ENCODE measurements around the gene RAD23B.
A peak's percentile ranks its signal among the peaks of the same experiment; 100 is the strongest.

RAD23B gene

GRCh38 chr9:107363516-107364152 lies 80.6 kb downstream of the RAD23B start:
- peak; percentile 31 for DNase-seq (ENCODE audit: extremely low read depth, low read depth)
- TF ChIP-seq, protein P1, sequence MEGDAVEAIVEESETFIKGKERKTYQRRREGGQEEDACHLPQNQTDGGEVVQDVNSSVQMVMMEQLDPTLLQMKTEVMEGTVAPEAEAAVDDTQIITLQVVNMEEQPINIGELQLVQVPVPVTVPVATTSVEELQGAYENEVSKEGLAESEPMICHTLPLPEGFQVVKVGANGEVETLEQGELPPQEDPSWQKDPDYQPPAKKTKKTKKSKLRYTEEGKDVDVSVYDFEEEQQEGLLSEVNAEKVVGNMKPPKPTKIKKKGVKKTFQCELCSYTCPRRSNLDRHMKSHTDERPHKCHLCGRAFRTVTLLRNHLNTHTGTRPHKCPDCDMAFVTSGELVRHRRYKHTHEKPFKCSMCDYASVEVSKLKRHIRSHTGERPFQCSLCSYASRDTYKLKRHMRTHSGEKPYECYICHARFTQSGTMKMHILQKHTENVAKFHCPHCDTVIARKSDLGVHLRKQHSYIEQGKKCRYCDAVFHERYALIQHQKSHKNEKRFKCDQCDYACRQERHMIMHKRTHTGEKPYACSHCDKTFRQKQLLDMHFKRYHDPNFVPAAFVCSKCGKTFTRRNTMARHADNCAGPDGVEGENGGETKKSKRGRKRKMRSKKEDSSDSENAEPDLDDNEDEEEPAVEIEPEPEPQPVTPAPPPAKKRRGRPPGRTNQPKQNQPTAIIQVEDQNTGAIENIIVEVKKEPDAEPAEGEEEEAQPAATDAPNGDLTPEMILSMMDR (IDR thresholded peaks at IDR 0.05; ENCODE audit: low read depth, low read length, missing control alignments): no peak
- H3K4me3 ChIP-seq (replicated peaks; ENCODE audit: low read depth, low read length): no peak overlapping the region

GRCh38 chr9:107367727-107368502 lies 84.8 kb downstream of the RAD23B start:
- TF ChIP-seq, protein P1 (IDR thresholded peaks at IDR 0.05; ENCODE audit: low read depth, low read length, missing control alignments): no peak
- no peak overlapping the region for H3K4me3 ChIP-seq (replicated peaks; ENCODE audit: low read depth, low read length)
- DNase-seq (ENCODE audit: extremely low read depth, low read depth): no peak

DNA sequence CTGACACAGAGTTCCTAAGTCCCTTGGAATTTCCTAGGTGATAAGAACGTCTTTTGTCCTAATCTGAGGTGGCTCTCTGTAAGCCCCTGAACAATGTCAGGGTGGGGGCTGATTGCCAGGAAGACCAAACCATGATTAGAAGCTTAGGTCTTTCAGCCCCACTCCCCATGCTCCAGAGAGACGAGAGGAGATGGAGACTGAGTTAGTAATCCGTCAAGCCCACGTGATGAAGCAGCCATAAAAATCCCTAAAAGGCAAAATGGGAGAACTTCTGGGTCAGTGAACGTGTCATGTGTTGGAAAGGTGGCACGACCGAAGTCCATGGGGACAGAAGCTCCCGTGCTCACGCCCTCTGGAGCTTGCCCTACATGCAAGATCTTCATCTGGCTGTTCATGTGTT lies 85.6 kb downstream of the RAD23B start:
- no peak overlapping the region for H3K4me3 ChIP-seq (replicated peaks; ENCODE audit: low read depth, low read length)
- TF ChIP-seq, protein P1 (IDR thresholded peaks at IDR 0.05; ENCODE audit: low read depth, low read length, missing control alignments): no peak
- DNase-seq (ENCODE audit: extremely low read depth, low read depth): no peak

GRCh38 chr9:107373809-107374208 lies 90.7 kb downstream of the RAD23B start:
- DNase-seq (ENCODE audit: extremely low read depth, low read depth): no peak

DNA sequence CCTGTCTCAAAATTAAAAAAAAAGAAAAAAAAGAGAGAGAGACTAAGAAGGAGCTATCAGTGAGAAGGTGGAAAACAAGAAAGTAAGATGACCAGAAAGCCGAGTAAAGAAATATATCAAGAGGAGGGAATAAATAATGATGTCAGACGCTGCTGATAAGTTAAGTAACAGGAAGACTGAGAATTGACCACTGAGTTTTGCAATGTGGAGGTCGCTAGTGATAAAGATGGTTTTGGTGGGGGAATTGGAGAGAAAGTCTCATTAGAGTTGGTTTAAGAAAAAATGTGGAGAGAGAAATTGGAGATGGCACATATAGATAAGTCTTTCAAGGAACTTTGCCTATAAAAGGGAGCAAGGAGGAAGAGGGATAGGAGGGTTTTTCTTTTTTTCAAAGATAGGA lies 91.9 kb downstream of the RAD23B start:
- TF ChIP-seq, protein P1 (IDR thresholded peaks at IDR 0.05; ENCODE audit: low read depth, low read length, missing control alignments): no peak
- no peak for DNase-seq (ENCODE audit: extremely low read depth, low read depth)
- H3K4me3 ChIP-seq (replicated peaks; ENCODE audit: low read depth, low read length): no peak overlapping the region

More at GRCh38 chr9:107373809-107374208, 90.7 kb downstream of the RAD23B start:
- no peak overlapping the region for H3K4me3 ChIP-seq (replicated peaks; ENCODE audit: low read depth, low read length)
- TF ChIP-seq, protein P1 (IDR thresholded peaks at IDR 0.05; ENCODE audit: low read depth, low read length, missing control alignments): no peak

GRCh38 chr9:107375651-107376369 lies 92.7 kb downstream of the RAD23B start:
- TF ChIP-seq, protein P1 (IDR thresholded peaks at IDR 0.05; ENCODE audit: low read depth, low read length, missing control alignments): no peak

More at GRCh38 chr9:107375651-107376369, 92.7 kb downstream of the RAD23B start:
- DNase-seq (ENCODE audit: extremely low read depth, low read depth): no peak
- no peak overlapping the region for H3K4me3 ChIP-seq (replicated peaks; ENCODE audit: low read depth, low read length)
